Measurements from ENCODE around the gene EMX1. TPM values are rescaled to one million over a fixed set of nuclear protein-coding genes. Genes with fewer than 3 reads are reported as not detected.

The EMX1 gene
- total and polyA plus RNA-seq, 8 donors, result 0.08 to 0.38 (median 0.18) TPM; not detected in 3

- intact Hi-C loops (cut with DNase I), result no loop called here
- Histone ChIP-seq H3K27ac (no peak overlapping the region), H3K4me3 (no peak overlapping the region), H3K4me1 (peaks cover 0 to 5% of the 10 kb centered on the region in 2 donors), H3K36me3 (peaks cover 0 to 24% of the 10 kb centered on the region in 2 donors), H3K27me3 (no peaks in the 10 kb centered on the region), H3K9me3 (no peaks in the 10 kb centered on the region)
- TF ChIP-seq CTCF (IDR thresholded peaks at IDR 0.05), result no peak
- peak; percentile 59 for ATAC-seq
- no peak for DNase-seq
These were observed 39.6 kb downstream of the EMX1 start for GRCh38 chr2:72956936-72957335.

- ATAC-seq, result no peak
These were observed 41.4 kb downstream of the EMX1 start for GRCh38 chr2:72958542-72959385.

GRCh38 chr2:72959554-72959953 lies 42.2 kb downstream of the EMX1 start:
- ATAC-seq, result no peak
- Histone ChIP-seq H3K4me3 (no peak overlapping the region), H3K36me3 (peaks cover 0 to 32% of the 10 kb centered on the region in 2 donors), H3K27ac (no peak overlapping the region), H3K27me3 (no peaks in the 10 kb centered on the region), H3K9me3 (no peaks in the 10 kb centered on the region), H3K4me1 (peaks cover 0 to 5% of the 10 kb centered on the region in 2 donors)
- DNase-seq, result peak in 1 of 4 donors; percentile 5
- intact Hi-C loops (cut with DNase I), result no loop called here
- no peak for TF ChIP-seq CTCF (IDR thresholded peaks at IDR 0.05)

More at GRCh38 chr2:72958542-72959385, 41.4 kb downstream of the EMX1 start:
- H3K9me3 ChIP-seq, result no peaks in the 10 kb centered on the region
- no peak overlapping the region for H3K4me3 ChIP-seq
- peaks cover 0 to 24% of the 10 kb centered on the region in 2 donors for H3K36me3 ChIP-seq
- no peak overlapping the region for H3K27ac ChIP-seq
- TF ChIP-seq CTCF (IDR thresholded peaks at IDR 0.05), result no peak
- H3K27me3 ChIP-seq, result no peaks in the 10 kb centered on the region
- intact Hi-C loops (cut with DNase I), result no loop called here
- peaks cover 0 to 5% of the 10 kb centered on the region in 2 donors for H3K4me1 ChIP-seq
- peak in 1 of 4 donors; percentile 47 for DNase-seq

- H3K36me3 ChIP-seq, result peaks cover 0 to 31% of the 10 kb centered on the region in 2 donors
- H3K27me3 ChIP-seq, result no peaks in the 10 kb centered on the region
- intact Hi-C loops (cut with DNase I), result no loop called here
- no peak overlapping the region for H3K4me3 ChIP-seq
- ATAC-seq (no peak), DNase-seq (peak in 1 of 4 donors; percentile 58)
- TF ChIP-seq CTCF (IDR thresholded peaks at IDR 0.05), result no peak
- H3K4me1 ChIP-seq, result peaks cover 0 to 5% of the 10 kb centered on the region in 2 donors
- no peaks in the 10 kb centered on the region for H3K9me3 ChIP-seq
- no peak overlapping the region for H3K27ac ChIP-seq
These were observed 43.0 kb downstream of the EMX1 start for GRCh38 chr2:72959995-72960981.

Measured in left lung (tissue), 10 donors.